GM18520 (cell line): ENCODE measurements around the gene RNF14.
"Not testable (repeated sequence)": the region's sequence is repeated elsewhere in the genome, so short reads cannot be mapped to it uniquely, and the experiment has no call there.

Experiments used
- ATAC-seq: cut with Tn5 transposase; IDR thresholded peaks from one replicate; pipeline ENCODE4 v1.9.1; 2021; ENCODE audit not compliant: unreplicated experiment

RNF14 gene

DNA sequence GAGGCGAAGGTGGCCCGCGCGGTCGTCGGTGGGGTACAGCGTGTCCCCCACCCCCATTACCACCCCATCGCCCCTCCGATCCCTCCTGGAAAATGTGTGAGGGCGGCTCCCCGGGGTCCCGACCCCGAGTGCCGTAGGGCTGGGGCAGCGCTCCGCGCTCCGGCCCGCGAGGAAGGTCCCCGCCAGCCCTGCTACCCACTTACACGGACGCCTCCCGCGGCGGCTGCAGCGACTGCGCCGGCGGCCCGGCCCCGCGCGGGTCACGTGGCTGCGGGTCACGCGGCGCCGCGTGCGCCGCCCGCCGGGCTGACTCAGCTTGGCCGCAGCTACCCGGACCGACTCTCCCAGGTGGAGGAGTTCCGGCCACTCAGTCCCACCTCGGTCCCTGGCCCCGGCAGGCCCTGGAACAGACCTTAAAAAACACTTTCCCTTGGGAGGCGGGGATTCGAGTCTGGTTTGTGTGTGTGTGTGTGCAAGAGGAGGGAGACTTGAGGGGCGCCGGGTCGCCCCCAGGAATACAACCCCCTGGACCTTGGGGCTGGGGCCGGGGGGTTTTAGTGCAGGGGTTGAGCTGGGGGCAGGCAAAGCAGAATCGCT, 44.0 kb downstream of the RNF14 start, which contains the start of gene GNPDA1:
GNPDA1 (minus strand) TSS at position 236 of the 597 bp plus-strand sequence. CDS start 992 bp downstream, outside the sequence.
- ATAC-seq: peak; percentile 45

GRCh38 chr5:142013734-142014521, 45.0 kb downstream of the RNF14 start:
- ATAC-seq: no peak

DNA sequence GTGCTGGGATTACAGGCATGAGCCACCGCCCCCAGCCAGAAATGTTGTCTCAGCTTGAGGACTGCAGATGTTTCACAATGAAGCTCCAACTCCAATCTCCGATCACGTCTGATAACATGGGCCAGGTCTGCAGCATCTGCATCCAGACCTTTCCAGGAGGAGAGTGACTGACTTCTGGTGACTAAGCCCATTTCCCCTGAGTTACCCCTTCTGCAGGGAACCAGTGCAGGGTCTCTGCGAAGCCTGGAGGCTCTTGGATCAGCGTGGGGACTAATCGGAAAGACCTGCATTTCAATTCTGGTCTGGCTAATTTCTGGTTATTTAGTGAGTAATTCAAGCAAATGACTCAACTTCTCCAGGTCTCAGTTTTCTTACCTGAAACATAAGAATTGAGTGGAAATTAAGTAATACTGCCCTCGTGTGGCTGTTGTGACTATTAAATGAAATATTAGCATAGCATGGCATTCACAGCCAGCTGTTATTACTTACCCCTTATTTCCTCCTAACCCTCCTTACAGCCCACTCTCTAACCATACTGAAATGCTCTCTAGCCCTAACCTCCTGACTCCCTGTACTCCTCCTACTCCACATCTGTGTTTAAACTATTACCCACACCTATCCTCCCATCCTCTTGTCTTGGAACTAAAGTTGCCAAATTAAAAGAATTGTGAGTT, 46.1 kb downstream of the RNF14 start:
- peak; percentile 22 for ATAC-seq

DNA sequence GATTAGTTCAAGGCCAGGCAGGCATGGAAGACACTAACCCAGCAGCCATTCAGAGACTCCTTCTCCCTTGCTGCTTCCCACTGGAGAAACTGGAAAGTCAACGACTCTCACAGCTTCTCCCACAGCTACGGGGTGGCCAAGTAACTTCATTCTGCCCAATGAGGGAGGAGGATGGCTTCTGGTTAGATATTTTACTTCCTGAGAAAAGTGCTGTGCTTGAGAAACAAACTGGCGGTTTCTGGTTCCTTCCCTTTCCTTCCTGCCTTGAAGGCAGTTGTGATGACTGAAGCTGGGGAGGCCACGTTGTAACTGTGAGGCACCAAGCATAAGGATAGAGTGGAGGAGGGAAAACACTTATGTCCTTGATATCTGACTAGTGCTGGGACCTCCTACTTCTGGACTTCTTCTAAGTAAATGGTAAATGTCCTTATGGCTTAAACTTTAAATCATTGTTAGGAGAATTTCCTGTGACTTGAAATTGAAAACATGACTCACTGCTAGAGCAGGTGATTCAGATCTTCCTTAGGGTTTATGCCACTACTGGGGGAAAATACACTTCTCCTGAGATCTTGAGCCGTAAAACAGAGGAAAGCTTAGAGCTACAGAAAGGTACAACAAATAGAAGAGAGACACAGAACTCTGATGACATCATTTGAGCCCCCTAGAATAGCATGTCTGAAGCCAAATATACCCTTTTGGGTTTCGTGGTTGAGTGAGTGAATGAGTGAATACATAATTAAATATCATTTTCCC, 47.1 kb downstream of the RNF14 start:
- peak; percentile 28 for ATAC-seq

GRCh38 chr5:142016556-142016955, 47.7 kb downstream of the RNF14 start:
- peak; percentile 15 for ATAC-seq

DNA sequence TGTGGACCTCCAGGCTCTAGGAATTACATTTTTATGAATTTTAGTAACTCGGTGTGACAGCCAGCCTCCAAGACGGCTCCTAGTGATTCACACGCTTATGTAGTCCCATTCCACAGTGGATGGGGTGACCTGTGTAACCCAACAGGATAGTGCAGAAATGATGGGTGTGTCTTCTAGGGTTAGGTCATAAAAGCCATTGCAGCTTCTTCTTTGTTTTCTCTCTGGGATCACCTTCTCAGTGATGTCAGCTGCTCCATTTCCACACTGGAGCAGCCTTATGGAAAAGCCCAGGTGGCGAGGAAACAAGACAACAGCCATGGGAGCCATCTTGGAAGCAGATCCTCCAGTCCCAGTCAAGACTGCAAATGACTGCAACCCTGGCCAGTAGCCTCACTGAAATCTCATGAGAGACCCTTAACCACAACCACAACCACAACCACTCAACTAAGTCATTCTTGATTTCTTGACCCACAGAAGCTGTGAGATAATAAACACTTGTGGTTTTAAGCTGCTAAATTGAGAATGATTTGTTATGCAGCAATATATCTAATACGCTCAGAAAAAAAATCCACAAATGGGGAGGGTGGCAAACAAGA, 49.0 kb downstream of the RNF14 start:
- ATAC-seq: peak; percentile 41

GRCh38 chr5:142020122-142020659, 51.3 kb downstream of the RNF14 start:
- ATAC-seq: no peak

- no peak for ATAC-seq
Observed at GRCh38 chr5:142023836-142024235, 54.9 kb downstream of the RNF14 start.

GRCh38 chr5:142024771-142025304, 55.9 kb downstream of the RNF14 start:
- peak; percentile 97 for ATAC-seq

- ATAC-seq: no peak
Observed at GRCh38 chr5:142025637-142026036, 56.7 kb downstream of the RNF14 start.

DNA sequence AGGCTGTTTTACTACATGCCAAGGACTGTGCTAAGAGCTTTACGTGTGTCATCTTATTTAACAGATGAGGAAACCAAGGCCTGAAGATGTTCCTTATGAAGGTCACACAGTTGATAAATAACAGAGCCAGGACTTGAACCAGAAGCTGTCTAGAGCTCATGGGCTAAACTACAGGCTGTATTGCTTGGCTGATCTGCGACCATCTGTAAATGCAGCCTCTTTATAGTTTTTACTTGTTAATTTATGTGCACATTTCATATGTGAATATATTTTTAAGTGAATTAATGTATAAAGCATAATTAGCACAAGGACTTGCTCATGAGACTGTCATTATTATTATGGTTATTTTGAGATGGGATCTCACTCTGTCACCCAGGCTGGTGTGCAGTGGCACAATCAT, 63.2 kb downstream of the RNF14 start:
- ATAC-seq: no peak

- ATAC-seq: no peak
Observed at GRCh38 chr5:142032747-142033631, 64.1 kb downstream of the RNF14 start.

- not testable (repeated sequence) for ATAC-seq
Observed at GRCh38 chr5:142033632-142034567, 65.0 kb downstream of the RNF14 start.

GRCh38 chr5:142034994-142035393, 66.1 kb downstream of the RNF14 start:
- no peak for ATAC-seq

- no peak for ATAC-seq
Observed at GRCh38 chr5:142036918-142037317, 68.0 kb downstream of the RNF14 start.

- not testable (repeated sequence) for ATAC-seq
Observed at GRCh38 chr5:142037599-142037998, 68.7 kb downstream of the RNF14 start.

DNA sequence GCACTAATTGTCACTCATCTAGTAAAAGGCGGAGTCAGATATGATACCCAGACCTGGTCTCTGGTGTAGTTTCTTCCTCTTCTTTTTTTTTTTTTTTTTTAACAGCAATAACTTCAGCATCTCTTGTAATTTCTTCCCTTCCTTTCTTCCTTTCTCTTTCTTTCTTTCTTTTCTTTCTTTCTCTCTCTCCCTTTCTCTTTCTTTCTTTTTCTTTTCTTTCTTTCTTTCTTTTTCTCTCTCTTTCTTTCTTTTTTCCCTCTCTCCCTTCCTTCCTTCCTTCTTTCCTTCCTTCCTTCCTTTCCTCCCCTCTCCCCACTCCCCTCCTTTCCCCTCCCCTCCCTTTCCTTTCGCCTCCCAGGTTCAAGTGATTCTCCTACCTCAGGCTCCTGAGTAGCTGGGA, 69.8 kb downstream of the RNF14 start:
- ATAC-seq: no peak
